Upper lobe of left lung (tissue), 4 donors: ENCODE data around the gene RNPEPL1.

ENCODE experiments used
- CTCF ChIP-seq, 6 experiments: fragments of 450-650 bp in 4 of 6; fragments of 200-600 bp in 2 of 6; sonication (generic) in 2 of 6; IDR thresholded peaks; one replicate each; pipeline ENCODE4 v1.5.1; 2016 to 2019; ENCODE audit warnings: antibody characterized with exemption in 6 of 6
- EP300 ChIP-seq, 4 donors: sonication (generic); formaldehyde crosslinking; IDR thresholded peaks; one replicate each; pipeline ENCODE4 v1.5.1; 2017; ENCODE audit warnings: antibody characterized with exemption in 4 of 4, control low read depth in 2 of 4
- POLR2AphosphoS5 ChIP-seq, 2 donors: sonication (generic); formaldehyde crosslinking; IDR thresholded peaks; one replicate each; pipeline ENCODE4 v1.5.1; 2017; ENCODE audit warnings: antibody characterized with exemption in 2 of 2

GRCh38 chr2:240575101-240575965, 7.0 kb downstream of the RNPEPL1 start:
- TF ChIP-seq POLR2AphosphoS5 (IDR thresholded peaks at IDR 0.05), result no peak
- TF ChIP-seq CTCF (IDR thresholded peaks at IDR 0.05), result no peak
- TF ChIP-seq EP300 (IDR thresholded peaks at IDR 0.05), result no peak
